Loucy (cell line): Measurements from ENCODE around the gene HLA-B.

Source experiments
- H2AFZ ChIP-seq: fragments of 200-600 bp; sonication (generic); 2 replicates; pipeline ENCODE4 v1.6.0; 2016; ENCODE audit warnings: antibody characterized with exemption, mild to moderate bottlenecking, low read length, moderate library complexity
- H3F3A ChIP-seq: fragments of 200-600 bp; 2 replicates; pipeline ENCODE4 v1.6.0; 2016; ENCODE audit warnings: antibody characterized with exemption, low read depth, mild to moderate bottlenecking
- H3K27me3 ChIP-seq: fragments of 200-600 bp; sonication (generic); 2 replicates; pipeline ENCODE4 v1.6.1; 2014; ENCODE audit warnings: low read length, mild to moderate bottlenecking; ENCODE audit not compliant: insufficient read depth, poor library complexity, severe bottlenecking
- H3K36me3 ChIP-seq: fragments of 200-600 bp; sonication (generic); 2 replicates; pipeline ENCODE4 v1.6.1; 2016; ENCODE audit warnings: low read length; ENCODE audit not compliant: insufficient read depth
- H3K4me1 ChIP-seq: fragments of 200-600 bp; sonication (generic); 2 replicates; pipeline ENCODE4 v1.5.1; 2014; ENCODE audit warnings: low read length, mild to moderate bottlenecking; ENCODE audit not compliant: insufficient read depth, poor library complexity, severe bottlenecking
- H3K4me2 ChIP-seq: fragments of 200-600 bp; sonication (generic); 2 replicates; pipeline ENCODE4 v1.6.0; 2014; ENCODE audit warnings: antibody characterized with exemption, low read length, low read depth, mild to moderate bottlenecking; ENCODE audit not compliant: poor library complexity, severe bottlenecking
- H3K4me3 ChIP-seq: fragments of 200-600 bp; sonication (generic); 2 replicates; pipeline ENCODE4 v1.5.1; 2014; ENCODE audit warnings: low read length, mild to moderate bottlenecking, mixed read lengths; ENCODE audit not compliant: poor library complexity, severe bottlenecking
- H3K79me2 ChIP-seq: fragments of 200-600 bp; sonication (generic); 2 replicates; pipeline ENCODE4 v1.6.1; 2014; ENCODE audit warnings: low read length; ENCODE audit not compliant: insufficient read depth
- H3K9ac ChIP-seq: fragments of 200-600 bp; sonication (generic); 2 replicates; pipeline ENCODE4 v1.6.0; 2014; ENCODE audit warnings: mild to moderate bottlenecking, low read depth, low read length, moderate library complexity; ENCODE audit not compliant: poor library complexity, severe bottlenecking
- H3K9me2 ChIP-seq: fragments of 200-600 bp; sonication (generic); replicated peaks from 2 replicates; pipeline ENCODE4 v1.6.1; 2016; ENCODE audit warnings: low read depth, low read length, mixed read lengths
- H3K9me3 ChIP-seq: fragments of 200-600 bp; sonication (generic); 2 replicates; pipeline ENCODE4 v1.6.1; 2014; ENCODE audit warnings: mild to moderate bottlenecking, antibody characterized with exemption, low read length, low read depth; ENCODE audit not compliant: insufficient read depth
- H4K20me1 ChIP-seq: fragments of 200-600 bp; sonication (generic); 2 replicates; pipeline ENCODE4 v1.6.0; 2014; ENCODE audit warnings: antibody characterized with exemption, low read length, mild to moderate bottlenecking; ENCODE audit not compliant: insufficient read depth, poor library complexity, severe bottlenecking
- CTCF ChIP-seq: fragments of 200-600 bp; sonication (generic); conservative IDR thresholded peaks from 2 replicates; pipeline ENCODE4 v1.5.1; 2014; ENCODE audit warnings: mild to moderate bottlenecking, antibody characterized with exemption, low read length
- EZH2phosphoT487 ChIP-seq: fragments of 200-600 bp; IDR thresholded peaks from 2 replicates; pipeline ENCODE4 v1.6.1; 2018; ENCODE audit warnings: antibody characterized with exemption, mild to moderate bottlenecking, moderate library complexity, borderline replicate concordance

Gene HLA-B

GRCh38 chr6:31403283-31404060 lies 46.5 kb upstream of the HLA-B start, which contains the start of gene MICA:
Gene MICA, plus strand, starts transcription at chr6:31403595. Its CDS starts 38 bp downstream, at chr6:31403633.
- no peaks in the 10 kb centered on the region for H3K9me3 ChIP-seq
- H3K4me3 ChIP-seq: peak within 1 kb of the TSS; percentile 80
- H3F3A ChIP-seq: 0 out of 2 replicates have a peak, but pooled peaks cover 7% of the 10 kb centered on the region
- H3K4me1 ChIP-seq: peaks cover 46% of the 10 kb centered on the region
- TF ChIP-seq CTCF: no peak
- TF ChIP-seq EZH2phosphoT487: no peak
- H3K79me2 ChIP-seq: peaks cover 78% of the 10 kb centered on the region
- H3K27me3 ChIP-seq: no peaks in the 10 kb centered on the region
- H3K36me3 ChIP-seq: no peaks in the 10 kb centered on the region
- peak within 1 kb of the TSS; percentile 75 for H2AFZ ChIP-seq
- peak within 1 kb of the TSS; percentile 88 for H3K9ac ChIP-seq
- peaks cover 29% of the 10 kb centered on the region for H4K20me1 ChIP-seq
- no peaks in the 10 kb centered on the region for H3K9me2 ChIP-seq
- H3K4me2 ChIP-seq: peak within 1 kb of the TSS; percentile 88

GRCh38 chr6:31402324-31403282 lies 45.6 kb upstream of the HLA-B start:
- peak overlapping the region; percentile 88 for H3K9ac ChIP-seq
- H3K4me3 ChIP-seq: peak overlapping the region; percentile 80
- peaks cover 69% of the 10 kb centered on the region for H3K79me2 ChIP-seq
- H3K4me2 ChIP-seq: peak overlapping the region; percentile 88
- TF ChIP-seq CTCF (peak; percentile 26; the same call in 1 of the 2 replicates), EZH2phosphoT487 (no peak)
- no peaks in the 10 kb centered on the region for H3K9me3 ChIP-seq
- H3K9me2 ChIP-seq: no peaks in the 10 kb centered on the region
- peaks cover 20% of the 10 kb centered on the region for H4K20me1 ChIP-seq
- peaks cover 41% of the 10 kb centered on the region for H3K4me1 ChIP-seq
- no peaks in the 10 kb centered on the region for H3K36me3 ChIP-seq
- H3K27me3 ChIP-seq: no peaks in the 10 kb centered on the region
- 0 out of 2 replicates have a peak, but pooled peaks cover 7% of the 10 kb centered on the region for H3F3A ChIP-seq
- peak overlapping the region; percentile 75 for H2AFZ ChIP-seq

GRCh38 chr6:31401403-31401802 lies 44.4 kb upstream of the HLA-B start:
- H3K9me3 ChIP-seq: no peaks in the 10 kb centered on the region
- H3K4me1 ChIP-seq: peaks cover 46% of the 10 kb centered on the region
- H3K79me2 ChIP-seq: peaks cover 61% of the 10 kb centered on the region
- H3K36me3 ChIP-seq: no peaks in the 10 kb centered on the region
- peaks cover 18% of the 10 kb centered on the region for H4K20me1 ChIP-seq
- TF ChIP-seq EZH2phosphoT487: no peak
- no peak for TF ChIP-seq CTCF
- no peaks in the 10 kb centered on the region for H3K27me3 ChIP-seq
- 0 out of 2 replicates have a peak, but pooled peaks cover 7% of the 10 kb centered on the region for H3F3A ChIP-seq
- H3K9me2 ChIP-seq: no peaks in the 10 kb centered on the region
- H3K9ac ChIP-seq: peak overlapping the region; percentile 88
- H3K4me2 ChIP-seq: peak overlapping the region; percentile 88
- H2AFZ ChIP-seq: no peak overlapping the region
- H3K4me3 ChIP-seq: peak overlapping the region; percentile 80
